GM10266 (cell line): Measurements from ENCODE around the gene FER1L5.
"Not testable (repeated sequence)": the region's sequence is repeated elsewhere in the genome, so short reads cannot be mapped to it uniquely, and the experiment has no call there.

Source experiments
- DNase-seq: peaks from one replicate; pipeline ENCODE4 v3.0.0; 2012; ENCODE audit errors: extremely low spot score
- CTCF ChIP-seq: IDR thresholded peaks from 2 replicates; pipeline ENCODE4 v1.5.1; 2012; ENCODE audit warnings: mild to moderate bottlenecking, low read depth; ENCODE audit not compliant: control insufficient read depth, insufficient read depth; ENCODE audit errors: missing control alignments

The FER1L5 gene

GRCh38 chr2:96637385-96638143, 5.0 kb upstream of the FER1L5 start:
- no peak for TF ChIP-seq CTCF
- DNase-seq, result peak; percentile 87

- no peak for TF ChIP-seq CTCF
- DNase-seq, result peak; percentile 88
Observed at GRCh38 chr2:96638144-96639121, 4.1 kb upstream of the FER1L5 start, which contains the start of gene KANSL3. KANSL3 (minus strand) TSS chr2:96638312; CDS start chr2:96637135, 1,177 bp downstream.

- TF ChIP-seq CTCF, result no peak
- no peak for DNase-seq
Observed at GRCh38 chr2:96647681-96648080, 5.1 kb downstream of the FER1L5 start.

GRCh38 chr2:96648306-96648930, 5.9 kb downstream of the FER1L5 start:
- no peak for TF ChIP-seq CTCF

GRCh38 chr2:96649342-96649741, 6.8 kb downstream of the FER1L5 start:
- no peak for DNase-seq
- TF ChIP-seq CTCF, result no peak

More at GRCh38 chr2:96648306-96648930, 5.9 kb downstream of the FER1L5 start:
- no peak for DNase-seq

GRCh38 chr2:96651793-96652192, 9.2 kb downstream of the FER1L5 start:
- no peak for TF ChIP-seq CTCF

GRCh38 chr2:96654791-96655190, 12.2 kb downstream of the FER1L5 start:
- not testable (repeated sequence) for DNase-seq

More at GRCh38 chr2:96651793-96652192, 9.2 kb downstream of the FER1L5 start:
- no peak for DNase-seq
